ENCODE measurements around the gene KRTAP4-1. TPM values are rescaled to one million over a fixed set of nuclear protein-coding genes. Genes with fewer than 3 reads are reported as not detected.
"Not testable (repeated sequence)": the region's sequence is repeated elsewhere in the genome, so short reads cannot be mapped to it uniquely, and the experiment has no call there.

KRTAP4-1 gene
- not detected for polyA plus RNA-seq (2013, experiment 1 of 2)
- not detected for polyA plus RNA-seq (2013, experiment 2 of 2)

- no CpG with 5 or more reads among the region's 9 CpGs for WGBS, 2 donors (ENCODE audit: extremely low coverage in 2 of 2, insufficient read length in 2 of 2, insufficient replicate concordance in 1 of 2)
- Histone ChIP-seq H3K4me3 (ENCODE audit: low read length in 2 of 2) (no peak within 1 kb of the TSS), H3K23ac (ENCODE audit: low read depth, low read length, poor library complexity) (no peak within 1 kb of the TSS), H3K36me3 (replicated peaks in 1 of 2; ENCODE audit: control insufficient read depth in 2 of 2, insufficient read depth in 2 of 2, low read length in 2 of 2) (no peaks in the 10 kb centered on the region), H2BK120ac (ENCODE audit: low read depth, low read length) (no peak within 1 kb of the TSS), H3K27me3 (ENCODE audit: control insufficient read depth in 3 of 3, insufficient read depth in 3 of 3, low read depth in 1 of 3, low read length in 3 of 3) (no peaks in the 10 kb centered on the region), H3K79me1 (ENCODE audit: low read depth, low read length) (no peaks in the 10 kb centered on the region), H4K8ac (ENCODE audit: low read depth, low read length) (no peak within 1 kb of the TSS), H3K4me2 (ENCODE audit: insufficient read depth, low read length, poor library complexity, severe bottlenecking) (no peak within 1 kb of the TSS), H3K18ac (ENCODE audit: low read length) (peak within 1 kb of the TSS; percentile 21), H3K14ac (ENCODE audit: low read length) (no peak within 1 kb of the TSS), H2AFZ (ENCODE audit: low read length) (no peak within 1 kb of the TSS), H3K4me1 (ENCODE audit: control insufficient read depth in 2 of 2, insufficient read depth in 1 of 2, low read depth in 1 of 2, low read length in 2 of 2) (peaks cover 0 to 2% of the 10 kb centered on the region in 2 donors), H3K9me3 (replicated peaks in 1 of 2; ENCODE audit: control insufficient read depth in 2 of 2, insufficient read depth in 1 of 2, low read depth in 1 of 2, low read length in 2 of 2) (no peaks in the 10 kb centered on the region), H3K4ac (ENCODE audit: low read length) (no peak within 1 kb of the TSS), H4K91ac (ENCODE audit: low read depth, low read length, poor library complexity) (no peak within 1 kb of the TSS), H3K9ac (ENCODE audit: low read depth, low read length, poor library complexity) (peak within 1 kb of the TSS; percentile 30), H3K27ac (replicated peaks; ENCODE audit: low read length) (no peak within 1 kb of the TSS), H2BK15ac (ENCODE audit: low read length) (no peak within 1 kb of the TSS), H2BK5ac (ENCODE audit: low read length) (no peak within 1 kb of the TSS), H2AK5ac (ENCODE audit: low read depth, low read length) (no peak within 1 kb of the TSS), H2BK12ac (ENCODE audit: low read length) (no peak within 1 kb of the TSS)
- no peak for DNase-seq (ENCODE audit: low spot score)
Measured at GRCh38 chr17:41184480-41184961, at the start of gene KRTAP4-1. Gene KRTAP4-1 (minus strand): TSS chr17:41184911. CDS start chr17:41184854, 57 bp downstream.

GRCh38 chr17:41232399-41233105, 47.8 kb upstream of the KRTAP4-1 start, which contains the start of gene KRTAP9-3:
Gene KRTAP9-3 (plus strand): TSS chr17:41232449. CDS start chr17:41232502, 53 bp downstream.
- not testable (repeated sequence) for H3K4me2 ChIP-seq (ENCODE audit: insufficient read depth, low read length, poor library complexity, severe bottlenecking); H3K18ac ChIP-seq (ENCODE audit: low read length); H2BK15ac ChIP-seq (ENCODE audit: low read length); H2BK5ac ChIP-seq (ENCODE audit: low read length); H3K9ac ChIP-seq (ENCODE audit: low read depth, low read length, poor library complexity); H4K8ac ChIP-seq (ENCODE audit: low read depth, low read length); H3K27ac ChIP-seq (replicated peaks; ENCODE audit: low read length); H3K36me3 ChIP-seq (replicated peaks in 1 of 2; ENCODE audit: control insufficient read depth in 2 of 2, insufficient read depth in 2 of 2, low read length in 2 of 2); H3K4me3 ChIP-seq (ENCODE audit: low read length in 2 of 2); H3K27me3 ChIP-seq (ENCODE audit: control insufficient read depth in 3 of 3, insufficient read depth in 3 of 3, low read depth in 1 of 3, low read length in 3 of 3); H3K23ac ChIP-seq (ENCODE audit: low read depth, low read length, poor library complexity); H3K9me3 ChIP-seq (replicated peaks in 1 of 2; ENCODE audit: control insufficient read depth in 2 of 2, insufficient read depth in 1 of 2, low read depth in 1 of 2, low read length in 2 of 2); H3K4me1 ChIP-seq (ENCODE audit: control insufficient read depth in 2 of 2, insufficient read depth in 1 of 2, low read depth in 1 of 2, low read length in 2 of 2); H2BK120ac ChIP-seq (ENCODE audit: low read depth, low read length); H3K79me1 ChIP-seq (ENCODE audit: low read depth, low read length); H2BK12ac ChIP-seq (ENCODE audit: low read length); H4K91ac ChIP-seq (ENCODE audit: low read depth, low read length, poor library complexity); DNase-seq (ENCODE audit: low spot score); H2AFZ ChIP-seq (ENCODE audit: low read length); H3K4ac ChIP-seq (ENCODE audit: low read length); H3K14ac ChIP-seq (ENCODE audit: low read length); H2AK5ac ChIP-seq (ENCODE audit: low read depth, low read length)
- no CpG with 5 or more reads among the region's 1 CpG for WGBS, 2 donors (ENCODE audit: extremely low coverage in 2 of 2, insufficient read length in 2 of 2, insufficient replicate concordance in 1 of 2)

GRCh38 chr17:41231731-41232130, 47.0 kb upstream of the KRTAP4-1 start:
- WGBS, 2 donors (ENCODE audit: extremely low coverage in 2 of 2, insufficient read length in 2 of 2, insufficient replicate concordance in 1 of 2) = no CpG with 5 or more reads among the region's 6 CpGs
- H4K8ac ChIP-seq (ENCODE audit: low read depth, low read length) = no peak overlapping the region
- no peaks in the 10 kb centered on the region for H3K4me1 ChIP-seq (ENCODE audit: control insufficient read depth in 2 of 2, insufficient read depth in 1 of 2, low read depth in 1 of 2, low read length in 2 of 2)
- H3K23ac ChIP-seq (ENCODE audit: low read depth, low read length, poor library complexity) = no peak overlapping the region
- no peak overlapping the region for H4K91ac ChIP-seq (ENCODE audit: low read depth, low read length, poor library complexity)
- no peaks in the 10 kb centered on the region for H3K27me3 ChIP-seq (ENCODE audit: control insufficient read depth in 3 of 3, insufficient read depth in 3 of 3, low read depth in 1 of 3, low read length in 3 of 3)
- no peaks in the 10 kb centered on the region for H3K36me3 ChIP-seq (replicated peaks in 1 of 2; ENCODE audit: control insufficient read depth in 2 of 2, insufficient read depth in 2 of 2, low read length in 2 of 2)
- H2BK15ac ChIP-seq (ENCODE audit: low read length) = no peak overlapping the region
- H3K18ac ChIP-seq (ENCODE audit: low read length) = no peak overlapping the region
- no peak overlapping the region for H3K4ac ChIP-seq (ENCODE audit: low read length)
- no peak overlapping the region for H3K4me3 ChIP-seq (ENCODE audit: low read length in 2 of 2)
- no peak overlapping the region for H2AK5ac ChIP-seq (ENCODE audit: low read depth, low read length)
- no peak overlapping the region for H2BK5ac ChIP-seq (ENCODE audit: low read length)
- no peak for DNase-seq (ENCODE audit: low spot score)
- H3K9me3 ChIP-seq (replicated peaks in 1 of 2; ENCODE audit: control insufficient read depth in 2 of 2, insufficient read depth in 1 of 2, low read depth in 1 of 2, low read length in 2 of 2) = no peaks in the 10 kb centered on the region
- H3K27ac ChIP-seq (replicated peaks; ENCODE audit: low read length) = no peak overlapping the region
- no peak overlapping the region for H2BK120ac ChIP-seq (ENCODE audit: low read depth, low read length)
- no peak overlapping the region for H3K14ac ChIP-seq (ENCODE audit: low read length)
- H2BK12ac ChIP-seq (ENCODE audit: low read length) = no peak overlapping the region
- H3K9ac ChIP-seq (ENCODE audit: low read depth, low read length, poor library complexity) = no peak overlapping the region
- no peak overlapping the region for H3K4me2 ChIP-seq (ENCODE audit: insufficient read depth, low read length, poor library complexity, severe bottlenecking)
- no peak overlapping the region for H2AFZ ChIP-seq (ENCODE audit: low read length)
- H3K79me1 ChIP-seq (ENCODE audit: low read depth, low read length) = no peaks in the 10 kb centered on the region

- Histone ChIP-seq H2BK5ac (ENCODE audit: low read length) (no peak overlapping the region), H3K14ac (ENCODE audit: low read length) (no peak overlapping the region), H3K9ac (ENCODE audit: low read depth, low read length, poor library complexity) (no peak overlapping the region), H2AK5ac (ENCODE audit: low read depth, low read length) (no peak overlapping the region), H3K27me3 (ENCODE audit: control insufficient read depth in 3 of 3, insufficient read depth in 3 of 3, low read depth in 1 of 3, low read length in 3 of 3) (no peaks in the 10 kb centered on the region), H3K23ac (ENCODE audit: low read depth, low read length, poor library complexity) (no peak overlapping the region), H3K18ac (ENCODE audit: low read length) (no peak overlapping the region), H3K4ac (ENCODE audit: low read length) (no peak overlapping the region), H2BK120ac (ENCODE audit: low read depth, low read length) (no peak overlapping the region), H3K9me3 (replicated peaks in 1 of 2; ENCODE audit: control insufficient read depth in 2 of 2, insufficient read depth in 1 of 2, low read depth in 1 of 2, low read length in 2 of 2) (no peaks in the 10 kb centered on the region), H2AFZ (ENCODE audit: low read length) (no peak overlapping the region), H3K27ac (replicated peaks; ENCODE audit: low read length) (no peak overlapping the region), H4K91ac (ENCODE audit: low read depth, low read length, poor library complexity) (no peak overlapping the region), H2BK15ac (ENCODE audit: low read length) (no peak overlapping the region), H3K4me1 (ENCODE audit: control insufficient read depth in 2 of 2, insufficient read depth in 1 of 2, low read depth in 1 of 2, low read length in 2 of 2) (no peaks in the 10 kb centered on the region), H2BK12ac (ENCODE audit: low read length) (no peak overlapping the region), H3K4me3 (ENCODE audit: low read length in 2 of 2) (no peak overlapping the region), H3K4me2 (ENCODE audit: insufficient read depth, low read length, poor library complexity, severe bottlenecking) (no peak overlapping the region), H3K36me3 (replicated peaks in 1 of 2; ENCODE audit: control insufficient read depth in 2 of 2, insufficient read depth in 2 of 2, low read length in 2 of 2) (no peaks in the 10 kb centered on the region), H4K8ac (ENCODE audit: low read depth, low read length) (no peak overlapping the region), H3K79me1 (ENCODE audit: low read depth, low read length) (no peaks in the 10 kb centered on the region)
- no peak for DNase-seq (ENCODE audit: low spot score)
Measured at GRCh38 chr17:41230094-41230493, 45.4 kb upstream of the KRTAP4-1 start.
